Stomach (tissue), 9 donors: ENCODE measurements around the gene TRMT2A. TPM values are rescaled to one million over a fixed set of nuclear protein-coding genes. Genes with fewer than 3 reads are reported as not detected.

Source experiments
- DNase-seq, 2 donors: peaks; one replicate each; pipeline versions ENCODE4 v3.0.0 to v3.0.0-alpha.2; 2013 to 2019
- H3K27ac ChIP-seq, 5 donors: fragments of 200-600 bp in 4 of 5; sonication (generic) in 4 of 5; one replicate each; pipeline ENCODE4 v1.5.1; 2013 to 2019; ENCODE audit warnings: mild to moderate bottlenecking in 1 of 5, moderate library complexity in 1 of 5
- H3K27me3 ChIP-seq, 3 donors: fragments of 200-600 bp; sonication (generic); one replicate each; pipeline ENCODE4 v1.5.1; 2017 to 2019; ENCODE audit warnings: mixed run types in 1 of 3
- H3K36me3 ChIP-seq, 4 donors: fragments of 200-600 bp; sonication (generic); 1 replicate in 3 of 4; 2 replicates in 1 of 4; pipeline ENCODE4 v1.5.1; 2016 to 2019
- H3K4me1 ChIP-seq, 4 donors: fragments of 200-600 bp; sonication (generic); one replicate each; pipeline ENCODE4 v1.5.1; 2016 to 2019
- H3K4me3 ChIP-seq, 4 donors: fragments of 200-600 bp; sonication (generic) in 3 of 4; one replicate each; pipeline ENCODE4 v1.5.1; 2016 to 2019; ENCODE audit warnings: mild to moderate bottlenecking in 1 of 4
- H3K9me3 ChIP-seq, 4 donors: fragments of 200-600 bp; sonication (generic); one replicate each; pipeline ENCODE4 v1.5.1; 2016 to 2019
- CTCF ChIP-seq, 7 experiments: fragments of 450-650 bp in 4 of 7; fragments of 200-600 bp in 3 of 7; sonication (generic) in 3 of 7; IDR thresholded peaks; one replicate each; pipeline ENCODE4 v1.5.1; 2016 to 2019; ENCODE audit warnings: antibody characterized with exemption in 7 of 7, control low read depth in 2 of 7, mild to moderate bottlenecking in 1 of 7
- EP300 ChIP-seq: sonication (generic); formaldehyde crosslinking; IDR thresholded peaks from one replicate; pipeline ENCODE4 v1.6.1; 2017; ENCODE audit warnings: antibody characterized with exemption
- POLR2A ChIP-seq, 4 donors: fragments of 450-650 bp; IDR thresholded peaks; one replicate each; pipeline ENCODE4 v1.6.1; 2016; ENCODE audit warnings: antibody characterized with exemption in 4 of 4, control low read depth in 2 of 4, mild to moderate bottlenecking in 1 of 4, moderate library complexity in 1 of 4
- POLR2AphosphoS5 ChIP-seq, 3 donors: sonication (generic); formaldehyde crosslinking; IDR thresholded peaks; one replicate each; pipeline ENCODE4 v1.6.1; 2016; ENCODE audit warnings: antibody characterized with exemption in 3 of 3
- WGBS, 5 donors: extraction: QIAGEN DNeasy Blood & Tissue Kit in 3 of 5; methylation state at CpG; one replicate each; pipeline versions ENCODE4 v1.1.5 to v1.1.7; 2013 to 2018; 5-methylcytosine and 5-hydroxymethylcytosine counted together
- intact Hi-C: fragments of 100-400 bp; cut with DNase I; formaldehyde crosslinking; loops from one replicate; pipeline ENCODE4 v1.15.1; 2023; ENCODE audit warnings: low total_unique reads
- polyA plus RNA-seq, 3 donors: library from polyadenylated mRNA; stranded (reverse); fragments of 200-250 nt; gene quantifications; one replicate each; pipeline ENCODE4 v1.2.3, GENCODE V29; 2013
- total RNA-seq, 5 donors: library from RNA; depleted of rRNA; stranded (reverse); fragments of >200 nt; gene quantifications; one replicate each; pipeline versions ENCODE4 v1.1.0 to v1.2.3, GENCODE V29; 2014 to 2016
- donor health status: healthy with polysubstance abuse.
- donor health status: Bipolar disorder and iron deficiency.
- donor health status: healthy.

The TRMT2A gene
- total and polyA plus RNA-seq, 8 donors, result 17.9 to 143 (median 62.6) TPM

- peaks cover 27 to 73% (median 67%) of the 10 kb centered on the region in 4 donors for H3K4me1 ChIP-seq
- no peak for DNase-seq
- H3K27ac ChIP-seq, result peak within 1 kb of the TSS; percentile 83 to 94 (median 89)
- intact Hi-C loops, result no loop called here
- H3K27me3 ChIP-seq, result no peaks in the 10 kb centered on the region
- TF ChIP-seq POLR2A (IDR thresholded peaks at IDR 0.05), result no peak
- TF ChIP-seq EP300, result no peak
- no peak for TF ChIP-seq POLR2AphosphoS5 (IDR thresholded peaks at IDR 0.05)
- no peak for TF ChIP-seq CTCF (IDR thresholded peaks at IDR 0.05)
- no peaks in the 10 kb centered on the region for H3K9me3 ChIP-seq
- peak within 1 kb of the TSS; percentile 63 to 99 (median 84) for H3K4me3 ChIP-seq
- H3K36me3 ChIP-seq, result peaks cover 55 to 72% (median 70%) of the 10 kb centered on the region in 4 donors
- 45 to 59% (median 54%) methylated on average over 26 to 30 of the region's 30 CpGs for WGBS, 5 donors
Measured at GRCh38 chr22:20115691-20116375, 1.2 kb downstream of the TRMT2A start, which contains the start of gene RANBP1. RANBP1 (plus strand) TSS chr22:20116104; CDS start chr22:20116185, 81 bp downstream.

- TF ChIP-seq POLR2AphosphoS5 (IDR thresholded peaks at IDR 0.05) (no peak), EP300 (no peak)
Measured at GRCh38 chr22:20114506-20115475, 2.2 kb downstream of the TRMT2A start.

GRCh38 chr22:20113551-20114310 lies 3.3 kb downstream of the TRMT2A start:
- H3K9me3 ChIP-seq, result no peaks in the 10 kb centered on the region
- no peak overlapping the region for H3K27ac ChIP-seq
- peaks cover 57 to 73% (median 71%) of the 10 kb centered on the region in 4 donors for H3K36me3 ChIP-seq
- H3K27me3 ChIP-seq, result no peaks in the 10 kb centered on the region
- WGBS, 5 donors, result 80 to 89% (median 86%) methylated on average over 13 to 19 of the region's 19 CpGs
- DNase-seq, result no peak
- TF ChIP-seq POLR2A (IDR thresholded peaks at IDR 0.05) (no peak), POLR2AphosphoS5 (IDR thresholded peaks at IDR 0.05) (no peak), CTCF (IDR thresholded peaks at IDR 0.05) (no peak), EP300 (no peak)
- peaks cover 22 to 57% (median 46%) of the 10 kb centered on the region in 4 donors for H3K4me1 ChIP-seq
- intact Hi-C loops, result no loop called here
- no peak overlapping the region for H3K4me3 ChIP-seq

More at GRCh38 chr22:20114506-20115475, 2.2 kb downstream of the TRMT2A start:
- H3K27ac ChIP-seq, result peak overlapping the region in 2 of 5 donors; percentile 1 to 87
- H3K9me3 ChIP-seq, result no peaks in the 10 kb centered on the region
- DNase-seq, result no peak
- H3K4me3 ChIP-seq, result peak overlapping the region in 2 of 4 donors; percentile 76 to 99
- H3K27me3 ChIP-seq, result no peaks in the 10 kb centered on the region
- H3K36me3 ChIP-seq, result peaks cover 55 to 72% (median 70%) of the 10 kb centered on the region in 4 donors
- intact Hi-C loops, result no loop called here
- 84 to 95% (median 88%) methylated on average over 23 to 36 of the region's 36 CpGs for WGBS, 5 donors
- H3K4me1 ChIP-seq, result peaks cover 27 to 67% (median 56%) of the 10 kb centered on the region in 4 donors

GRCh38 chr22:20112623-20113511 lies 4.2 kb downstream of the TRMT2A start:
- WGBS, 5 donors, result 77 to 87% (median 83%) methylated on average over 12 to 26 of the region's 26 CpGs
- no peak overlapping the region for H3K27ac ChIP-seq
- H3K36me3 ChIP-seq, result peaks cover 65 to 82% (median 79%) of the 10 kb centered on the region in 4 donors
- H3K9me3 ChIP-seq, result no peaks in the 10 kb centered on the region
- peaks cover 14 to 48% (median 37%) of the 10 kb centered on the region in 4 donors for H3K4me1 ChIP-seq
- no peak overlapping the region for H3K4me3 ChIP-seq
- TF ChIP-seq EP300, result no peak
- TF ChIP-seq POLR2A (IDR thresholded peaks at IDR 0.05), result no peak
- TF ChIP-seq CTCF (IDR thresholded peaks at IDR 0.05), result no peak
- TF ChIP-seq POLR2AphosphoS5 (IDR thresholded peaks at IDR 0.05), result no peak
- intact Hi-C loops, result no loop called here
- no peaks in the 10 kb centered on the region for H3K27me3 ChIP-seq
- no peak for DNase-seq
